Activated CD8-positive, alpha-beta T cell treated with anti-CD3 and anti-CD28 coated beads for 36 hours (primary cell): Measurements from ENCODE around the gene SLC22A4. TPM values are rescaled to one million over a fixed set of nuclear protein-coding genes. Genes with fewer than 3 reads are reported as not detected.

Source experiments
- ATAC-seq: fragments of 200-7000 bp; cut with Tn5 transposase; one replicate; pipeline ENCODE4 v1.10.0; 2021; ENCODE audit warnings: mild to moderate bottlenecking, moderate library complexity
- CTCF ChIA-PET: fragments of 350-600 bp; sonication (Branson Sonifier 250); formaldehyde crosslinking; loops from one replicate; lab custom pipeline; 2021; ENCODE audit warnings: antibody characterized with exemption; lab: Charles Lee
- POLR2A ChIA-PET: fragments of 350-600 bp; sonication (Branson Sonifier 250); formaldehyde crosslinking; loops from one replicate; lab custom pipeline; 2021; ENCODE audit warnings: antibody characterized with exemption; lab: Charles Lee
- DNase-seq: peaks from one replicate; pipeline ENCODE4 v3.0.0-alpha.2; 2020
- H3K27ac Mint-ChIP-seq: one replicate; pipeline ENCODE4 v1.8.0; 2021; ENCODE audit warnings: mild to moderate bottlenecking, mixed read lengths
- H3K27me3 Mint-ChIP-seq: one replicate; pipeline ENCODE4 v1.8.0; 2021; ENCODE audit warnings: mixed read lengths
- H3K36me3 Mint-ChIP-seq: one replicate; pipeline ENCODE4 v1.8.0; 2021; ENCODE audit warnings: low read depth, mixed read lengths
- H3K4me1 Mint-ChIP-seq: one replicate; pipeline ENCODE4 v1.8.0; 2021; ENCODE audit warnings: low read depth, mixed read lengths
- H3K4me3 Mint-ChIP-seq: one replicate; pipeline ENCODE4 v1.8.0; 2021; ENCODE audit warnings: mild to moderate bottlenecking, moderate library complexity, mixed read lengths
- H3K9me3 Mint-ChIP-seq: one replicate; pipeline ENCODE4 v1.8.0; 2021; ENCODE audit warnings: mixed read lengths
- intact Hi-C: fragments of 100-400 bp; cut with micrococcal nuclease; formaldehyde crosslinking; loops from one replicate; pipeline ENCODE4 v1.10.0; 2022
- total RNA-seq, 2 experiments: library from RNA; stranded (reverse); gene quantifications; one replicate each; pipeline ENCODE4 v1.2.3, GENCODE V29; 2021
- TF ChIP-seq, protein P1 (sequence below): fragments of 200-600 bp; IDR thresholded peaks from one replicate; pipeline ENCODE4 v1.8.0; 2022; ENCODE audit warnings: antibody characterized with exemption, mild to moderate bottlenecking

Gene SLC22A4
- total RNA-seq, 2 experiments from 2014 or later: 0.74 to 0.88 TPM

DNA sequence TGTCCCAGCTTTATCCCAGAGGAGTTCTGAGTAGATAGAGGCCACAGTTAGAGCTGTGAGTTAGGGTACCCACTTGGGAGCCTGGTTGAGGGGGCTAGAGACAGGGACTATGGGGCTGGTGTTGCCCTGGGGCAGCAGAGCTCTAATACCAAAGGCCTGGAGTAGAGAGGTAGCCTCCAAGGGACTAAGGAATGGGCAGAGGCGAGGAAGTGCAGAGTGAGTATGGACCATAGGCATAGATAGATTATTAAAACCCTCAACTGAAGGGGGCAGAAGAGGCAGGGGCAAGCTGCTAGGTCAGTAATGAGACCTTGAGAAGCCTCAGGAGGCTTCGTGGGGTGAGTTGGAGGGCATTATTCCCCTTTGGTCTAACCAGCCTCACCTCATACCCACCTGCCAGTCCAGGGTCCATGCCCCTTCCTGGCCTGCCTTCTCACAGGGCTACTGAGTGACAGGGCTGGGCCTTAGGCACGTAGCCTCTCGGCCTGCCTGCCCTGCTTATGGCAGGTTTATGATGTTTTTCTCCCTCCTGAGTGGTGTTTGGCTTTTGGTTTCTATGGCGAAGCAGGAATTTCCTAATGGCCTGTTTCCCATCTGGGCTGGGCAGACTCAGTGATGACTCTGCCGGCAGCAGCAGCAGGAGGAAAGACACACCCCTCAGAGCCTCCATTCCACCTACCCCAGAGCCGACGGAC lies 28.7 kb upstream of the SLC22A4 start:
- ATAC-seq (no peak), DNase-seq (no peak)
- intact Hi-C loops: no loop called here
- Mint-ChIP-seq H3K27ac (no peak overlapping the region), H3K4me1 (peaks cover 37% of the 10 kb centered on the region), H3K4me3 (no peak overlapping the region), H3K9me3 (no peaks in the 10 kb centered on the region), H3K36me3 (no peaks in the 10 kb centered on the region), H3K27me3 (no peaks in the 10 kb centered on the region)
- POLR2A ChIA-PET: no interaction called here
- CTCF ChIA-PET: interaction anchor here (1.7 to 7.7 kb wide), 3 partner anchors 7 to 27 kb away, joined by 5 to 44 read pairs (median 20); no protein-coding TSS in a partner anchor
- TF ChIP-seq, protein P1, sequence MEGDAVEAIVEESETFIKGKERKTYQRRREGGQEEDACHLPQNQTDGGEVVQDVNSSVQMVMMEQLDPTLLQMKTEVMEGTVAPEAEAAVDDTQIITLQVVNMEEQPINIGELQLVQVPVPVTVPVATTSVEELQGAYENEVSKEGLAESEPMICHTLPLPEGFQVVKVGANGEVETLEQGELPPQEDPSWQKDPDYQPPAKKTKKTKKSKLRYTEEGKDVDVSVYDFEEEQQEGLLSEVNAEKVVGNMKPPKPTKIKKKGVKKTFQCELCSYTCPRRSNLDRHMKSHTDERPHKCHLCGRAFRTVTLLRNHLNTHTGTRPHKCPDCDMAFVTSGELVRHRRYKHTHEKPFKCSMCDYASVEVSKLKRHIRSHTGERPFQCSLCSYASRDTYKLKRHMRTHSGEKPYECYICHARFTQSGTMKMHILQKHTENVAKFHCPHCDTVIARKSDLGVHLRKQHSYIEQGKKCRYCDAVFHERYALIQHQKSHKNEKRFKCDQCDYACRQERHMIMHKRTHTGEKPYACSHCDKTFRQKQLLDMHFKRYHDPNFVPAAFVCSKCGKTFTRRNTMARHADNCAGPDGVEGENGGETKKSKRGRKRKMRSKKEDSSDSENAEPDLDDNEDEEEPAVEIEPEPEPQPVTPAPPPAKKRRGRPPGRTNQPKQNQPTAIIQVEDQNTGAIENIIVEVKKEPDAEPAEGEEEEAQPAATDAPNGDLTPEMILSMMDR: no peak

DNA sequence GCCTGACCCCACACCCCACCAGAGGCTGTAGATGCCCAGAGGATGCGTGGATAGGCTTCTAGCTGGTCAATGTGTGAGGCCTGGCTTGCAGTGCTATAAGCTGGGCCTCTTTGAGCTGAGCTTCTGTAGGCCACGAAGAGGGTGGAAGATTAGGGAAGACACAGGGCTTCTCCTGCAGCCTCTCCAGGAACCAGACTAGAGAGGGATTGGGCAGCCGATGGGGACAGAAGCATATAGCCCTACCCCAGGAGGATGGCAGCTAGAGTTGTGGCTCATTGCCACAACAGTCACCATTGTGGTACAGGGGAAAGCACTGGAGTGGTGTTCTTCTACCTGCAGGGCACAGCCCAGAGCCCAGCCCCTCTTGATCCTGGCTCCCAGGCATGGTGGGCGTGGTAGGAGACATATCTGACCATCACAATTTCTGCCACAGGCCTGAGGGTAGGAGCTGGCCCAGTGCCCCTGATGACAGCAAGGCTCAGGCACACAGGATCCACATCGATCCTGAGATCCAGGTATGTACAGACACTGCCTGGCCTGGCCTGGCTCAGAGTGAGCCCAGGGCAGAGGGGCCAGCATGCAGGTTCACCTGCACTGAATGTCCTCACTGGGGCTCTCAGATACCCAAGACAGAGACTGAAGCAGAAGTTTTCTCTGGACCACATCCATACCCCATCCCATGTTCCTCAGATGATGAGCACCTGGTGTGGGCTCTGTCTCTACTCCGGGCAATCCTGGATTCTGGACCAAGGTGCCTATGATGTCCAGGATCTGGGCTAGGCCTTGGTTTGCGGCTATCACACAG lies 28.0 kb upstream of the SLC22A4 start:
- H3K27me3 Mint-ChIP-seq: no peaks in the 10 kb centered on the region
- TF ChIP-seq, protein P1: no peak
- ChIA-PET POLR2A (interaction anchor here (0.9 kb wide), 1 partner anchor 28 kb away, joined by 3 read pairs; the partner anchor contains the start of gene SLC22A4), CTCF (interaction anchor here (7.7 kb wide), 1 partner anchor 28 kb away, joined by 44 read pairs; no protein-coding TSS in a partner anchor)
- intact Hi-C loops: no loop called here
- ATAC-seq (no peak), DNase-seq (no peak)
- no peaks in the 10 kb centered on the region for H3K9me3 Mint-ChIP-seq
- peaks cover 34% of the 10 kb centered on the region for H3K4me1 Mint-ChIP-seq
- no peaks in the 10 kb centered on the region for H3K36me3 Mint-ChIP-seq
- no peak overlapping the region for H3K27ac Mint-ChIP-seq
- no peak overlapping the region for H3K4me3 Mint-ChIP-seq

DNA sequence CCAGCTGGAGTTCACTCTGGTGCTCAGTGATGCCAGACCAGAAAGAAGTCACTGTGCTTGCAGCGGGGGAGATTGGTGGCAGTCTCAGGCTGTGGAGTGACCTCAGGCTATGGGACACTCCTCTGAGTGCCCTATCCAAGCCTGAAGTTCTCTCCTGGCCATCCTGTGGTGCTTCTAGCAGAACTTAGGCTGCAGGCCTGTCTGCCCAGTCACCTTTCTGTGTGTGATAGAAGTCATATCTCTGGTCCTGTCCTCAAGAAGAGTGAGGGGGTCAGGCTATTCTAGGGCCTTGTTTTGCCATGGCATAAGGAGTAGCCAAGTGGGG lies 27.4 kb upstream of the SLC22A4 start:
- H3K27ac Mint-ChIP-seq: no peak overlapping the region
- DNase-seq: no peak
- TF ChIP-seq, protein P1: no peak
- H3K36me3 Mint-ChIP-seq: no peaks in the 10 kb centered on the region
- no peak for ATAC-seq
- H3K4me3 Mint-ChIP-seq: no peak overlapping the region
- peaks cover 35% of the 10 kb centered on the region for H3K4me1 Mint-ChIP-seq
- no peaks in the 10 kb centered on the region for H3K27me3 Mint-ChIP-seq
- intact Hi-C loops: no loop called here
- ChIA-PET CTCF (no interaction called here), POLR2A (interaction anchor here (0.9 kb wide), 1 partner anchor 27 kb away, joined by 3 read pairs; the partner anchor contains the start of gene SLC22A4)
- no peaks in the 10 kb centered on the region for H3K9me3 Mint-ChIP-seq

DNA sequence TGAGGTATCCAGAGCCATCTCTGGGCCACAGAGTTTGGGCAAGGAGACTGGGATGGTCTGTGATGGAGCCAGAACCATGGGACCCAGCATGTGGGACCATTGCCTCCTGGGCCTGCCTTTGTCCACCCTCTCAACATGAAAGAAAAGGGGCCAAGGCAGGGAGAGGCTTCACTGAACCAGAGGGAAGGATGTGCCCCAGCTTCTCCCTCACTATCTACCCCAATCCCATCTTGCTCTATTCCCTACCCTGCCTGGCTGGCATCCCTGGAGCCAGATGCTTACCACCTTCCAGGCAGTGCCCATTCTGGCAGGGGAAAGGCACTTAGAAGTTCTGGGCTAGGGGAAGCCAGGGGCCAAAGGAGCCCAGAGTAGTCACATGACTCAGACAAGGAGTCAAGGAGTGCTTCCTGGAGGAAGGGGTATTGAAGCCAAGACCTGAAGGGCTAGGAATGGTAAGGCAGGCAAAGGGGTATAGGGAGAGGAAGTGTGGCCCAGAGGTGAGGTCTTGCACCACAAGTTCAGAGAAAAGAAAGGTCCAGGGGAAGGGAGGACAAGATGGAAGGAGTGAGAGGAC lies 26.9 kb upstream of the SLC22A4 start:
- H3K27ac Mint-ChIP-seq: no peak overlapping the region
- H3K4me1 Mint-ChIP-seq: peaks cover 31% of the 10 kb centered on the region
- no peak for DNase-seq

More for the DNA sequence above, 26.9 kb upstream of the SLC22A4 start:
- ChIA-PET CTCF (interaction anchor here (1.5 kb wide), 1 partner anchor 202 kb away, joined by 4 read pairs; no protein-coding TSS in a partner anchor), POLR2A (no interaction called here)
- peaks cover 2% of the 10 kb centered on the region for H3K27me3 Mint-ChIP-seq
- H3K36me3 Mint-ChIP-seq: no peaks in the 10 kb centered on the region
- ATAC-seq: no peak
- no peak overlapping the region for H3K4me3 Mint-ChIP-seq
- intact Hi-C loops: no loop called here
- TF ChIP-seq, protein P1: no peak
- H3K9me3 Mint-ChIP-seq: no peaks in the 10 kb centered on the region
